Suprapubic skin (tissue), 4 donors: ENCODE results near the gene INPP5A.

Experiments
- CTCF ChIP-seq, 2 donors: fragments of 200-600 bp in 1 of 2; fragments of 450-650 bp in 1 of 2; sonication (generic) in 1 of 2; IDR thresholded peaks; one replicate each; pipeline ENCODE4 v1.5.1; 2016 to 2019; ENCODE audit warnings: antibody characterized with exemption in 2 of 2, mild to moderate bottlenecking in 1 of 2, moderate library complexity in 1 of 2
- EP300 ChIP-seq: sonication (generic); formaldehyde crosslinking; IDR thresholded peaks from one replicate; pipeline ENCODE4 v1.6.1; 2017; ENCODE audit warnings: antibody characterized with exemption
- POLR2AphosphoS5 ChIP-seq, 3 donors: sonication (generic); formaldehyde crosslinking; IDR thresholded peaks; one replicate each; pipeline ENCODE4 v1.6.1; 2017; ENCODE audit warnings: antibody characterized with exemption in 3 of 3

DNA sequence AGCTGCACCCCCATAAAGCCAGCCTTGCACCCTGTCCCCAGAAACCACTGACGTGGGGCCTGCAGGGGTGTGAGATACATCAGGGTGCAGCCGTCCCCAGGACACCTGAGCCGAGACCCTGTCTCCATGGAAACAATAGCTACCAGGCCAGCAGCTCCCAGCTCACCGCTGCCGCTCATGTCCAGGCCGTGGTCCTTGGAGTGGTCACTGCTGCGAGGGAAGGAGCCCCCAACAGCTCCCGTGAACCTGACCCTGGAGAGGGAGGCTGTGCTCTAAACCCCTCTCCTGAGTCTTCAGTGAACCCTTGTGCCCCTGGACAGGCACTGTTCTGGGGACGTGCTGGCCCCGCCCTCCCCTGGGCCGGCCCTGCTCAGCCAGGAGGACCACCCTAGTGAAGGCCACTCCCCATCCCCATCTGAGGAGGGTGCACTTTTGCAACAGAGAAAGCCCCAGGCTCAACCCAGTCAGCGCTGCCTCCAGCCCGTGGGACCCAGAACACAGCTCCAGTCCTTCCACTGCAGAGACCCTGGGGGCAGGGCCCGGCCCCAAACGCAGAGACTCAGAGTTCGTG, 19.6 kb upstream of the INPP5A start:
- TF ChIP-seq CTCF (IDR thresholded peaks at IDR 0.05) (no peak), EP300 (no peak), POLR2AphosphoS5 (IDR thresholded peaks at IDR 0.05) (no peak)
